Prostate gland (tissue), 2 donors: ENCODE data around the gene RIMS1. TPM values are rescaled to one million over a fixed set of nuclear protein-coding genes. Genes with fewer than 3 reads are reported as not detected.
A peak's percentile ranks its signal among the peaks of the same experiment; 100 is the strongest.

Experiments
- DNase-seq: peaks from one replicate; pipeline ENCODE4 v3.0.0-alpha.2; 2019; ENCODE audit warnings: low spot score
- H3K27ac ChIP-seq, 2 donors: fragments of 200-600 bp; sonication (generic); 2 replicates each; pipeline ENCODE4 v1.5.1; 2017 to 2019
- H3K27me3 ChIP-seq: fragments of 200-600 bp; sonication (generic); replicated peaks from 2 replicates; pipeline ENCODE4 v1.5.1; 2019; ENCODE audit not compliant: insufficient read depth
- H3K36me3 ChIP-seq, 2 donors: fragments of 200-600 bp; sonication (generic); 1 replicate in 1 of 2; 2 replicates in 1 of 2; pipeline versions ENCODE4 v1.5.1 to v1.8.1; 2017 to 2019
- H3K4me1 ChIP-seq: fragments of 200-600 bp; sonication (generic); replicated peaks from 2 replicates; pipeline ENCODE4 v1.5.1; 2019
- H3K4me3 ChIP-seq, 2 donors: fragments of 200-600 bp; sonication (generic); 2 replicates each; pipeline ENCODE4 v1.5.1; 2017 to 2019
- H3K9me3 ChIP-seq: fragments of 200-600 bp; sonication (generic); 2 replicates; pipeline ENCODE4 v1.5.1; 2017
- POLR2A ChIP-seq: fragments of 450-650 bp; IDR thresholded peaks from one replicate; pipeline ENCODE4 v1.6.1; 2016; ENCODE audit warnings: antibody characterized with exemption, mild to moderate bottlenecking
- POLR2AphosphoS5 ChIP-seq: sonication (generic); formaldehyde crosslinking; IDR thresholded peaks from one replicate; pipeline ENCODE4 v1.6.1; 2017; ENCODE audit warnings: antibody characterized with exemption
- WGBS: methylation state at CpG from one replicate; pipeline ENCODE4 v1.1.5; 2018; 5-methylcytosine and 5-hydroxymethylcytosine counted together
- intact Hi-C: fragments of 100-400 bp; cut with DNase I; formaldehyde crosslinking; loops from one replicate; pipeline ENCODE4 v1.14.2; 2022
- total RNA-seq, 2 donors: library from RNA; depleted of rRNA; stranded (reverse); fragments of >200 nt; gene quantifications; one replicate each; pipeline ENCODE4 v1.1.0, GENCODE V29; 2016
- TF ChIP-seq, protein P1 (sequence below), 4 experiments: fragments of 200-600 bp in 2 of 4; fragments of 450-650 bp in 2 of 4; sonication (generic) in 2 of 4; IDR thresholded peaks; 1 replicate in 3 of 4; 2 replicates in 1 of 4; pipeline ENCODE4 v1.5.1; 2016 to 2019; ENCODE audit warnings: antibody characterized with exemption in 4 of 4, mild to moderate bottlenecking in 2 of 4, moderate library complexity in 2 of 4

RIMS1 gene
- total RNA-seq, 2 donors from 2014 or later, result 9.7 to 17.6 TPM

DNA sequence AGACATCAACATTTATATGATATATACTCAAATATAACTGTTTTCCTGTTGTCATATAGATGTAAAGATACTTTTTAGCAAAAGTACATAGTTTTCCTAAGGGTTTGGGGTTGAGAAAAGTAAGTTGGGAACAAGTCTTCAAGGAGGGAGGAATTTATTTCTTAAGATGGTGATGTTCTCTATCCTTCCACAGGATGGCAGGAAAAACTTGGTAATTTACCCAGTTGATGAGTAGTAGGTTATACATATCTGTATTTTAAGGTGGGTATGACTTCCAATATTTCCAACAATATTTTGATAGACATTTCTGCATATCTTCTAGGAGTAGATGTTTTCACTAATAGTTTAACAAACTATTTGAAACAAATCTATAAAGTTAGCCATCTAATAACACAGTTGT, 254.4 kb downstream of the RIMS1 start:
- intact Hi-C loops, result no loop called here
- no peak for DNase-seq
- H3K27ac ChIP-seq, result no peak overlapping the region
- H3K9me3 ChIP-seq, result no peaks in the 10 kb centered on the region
- H3K36me3 ChIP-seq, result no peaks in the 10 kb centered on the region
- TF ChIP-seq, protein P1, sequence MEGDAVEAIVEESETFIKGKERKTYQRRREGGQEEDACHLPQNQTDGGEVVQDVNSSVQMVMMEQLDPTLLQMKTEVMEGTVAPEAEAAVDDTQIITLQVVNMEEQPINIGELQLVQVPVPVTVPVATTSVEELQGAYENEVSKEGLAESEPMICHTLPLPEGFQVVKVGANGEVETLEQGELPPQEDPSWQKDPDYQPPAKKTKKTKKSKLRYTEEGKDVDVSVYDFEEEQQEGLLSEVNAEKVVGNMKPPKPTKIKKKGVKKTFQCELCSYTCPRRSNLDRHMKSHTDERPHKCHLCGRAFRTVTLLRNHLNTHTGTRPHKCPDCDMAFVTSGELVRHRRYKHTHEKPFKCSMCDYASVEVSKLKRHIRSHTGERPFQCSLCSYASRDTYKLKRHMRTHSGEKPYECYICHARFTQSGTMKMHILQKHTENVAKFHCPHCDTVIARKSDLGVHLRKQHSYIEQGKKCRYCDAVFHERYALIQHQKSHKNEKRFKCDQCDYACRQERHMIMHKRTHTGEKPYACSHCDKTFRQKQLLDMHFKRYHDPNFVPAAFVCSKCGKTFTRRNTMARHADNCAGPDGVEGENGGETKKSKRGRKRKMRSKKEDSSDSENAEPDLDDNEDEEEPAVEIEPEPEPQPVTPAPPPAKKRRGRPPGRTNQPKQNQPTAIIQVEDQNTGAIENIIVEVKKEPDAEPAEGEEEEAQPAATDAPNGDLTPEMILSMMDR (IDR thresholded peaks at IDR 0.05), result no peak
- TF ChIP-seq POLR2A (no peak), POLR2AphosphoS5 (no peak)
- H3K4me3 ChIP-seq, result no peak overlapping the region
- no peaks in the 10 kb centered on the region for H3K4me1 ChIP-seq
- no peaks in the 10 kb centered on the region for H3K27me3 ChIP-seq

DNA sequence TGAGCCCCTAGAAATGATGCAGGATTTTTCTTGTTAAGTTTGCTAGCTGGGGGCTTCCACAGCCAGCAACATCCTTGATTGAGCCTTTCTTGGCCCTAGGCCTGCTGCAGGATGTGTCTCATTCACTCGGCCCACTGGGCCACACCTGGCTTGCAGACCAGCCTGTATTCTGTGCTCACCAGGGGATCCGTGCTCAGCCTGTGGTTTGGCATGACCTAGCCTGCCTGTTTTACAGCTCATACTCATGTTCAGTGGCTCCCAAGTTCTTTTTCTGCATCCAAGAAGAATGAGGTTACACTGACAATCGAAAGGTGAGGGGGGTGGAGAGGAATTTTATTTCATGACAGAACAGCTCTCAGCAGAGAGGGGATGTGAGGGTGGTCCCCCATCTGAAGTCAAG, 263.4 kb downstream of the RIMS1 start:
- no peak for TF ChIP-seq POLR2A
- TF ChIP-seq, protein P1 (IDR thresholded peaks at IDR 0.05), result no peak
- no peak for TF ChIP-seq POLR2AphosphoS5
- Histone ChIP-seq H3K9me3 (no peaks in the 10 kb centered on the region), H3K4me1 (no peaks in the 10 kb centered on the region), H3K4me3 (no peak overlapping the region), H3K27me3 (no peaks in the 10 kb centered on the region), H3K36me3 (no peaks in the 10 kb centered on the region), H3K27ac (no peak overlapping the region)
- no peak for DNase-seq
- 66% methylated on average over 3 of the region's 3 CpGs for WGBS
- intact Hi-C loops, result no loop called here

GRCh38 chr6:72151742-72152141, 265.4 kb downstream of the RIMS1 start:
- Histone ChIP-seq H3K4me1 (no peaks in the 10 kb centered on the region), H3K27ac (no peak overlapping the region), H3K9me3 (no peaks in the 10 kb centered on the region), H3K4me3 (no peak overlapping the region), H3K36me3 (no peaks in the 10 kb centered on the region), H3K27me3 (no peaks in the 10 kb centered on the region)
- intact Hi-C loops, result no loop called here
- no peak for TF ChIP-seq POLR2AphosphoS5
- TF ChIP-seq, protein P1 (IDR thresholded peaks at IDR 0.05), result no peak
- no peak for TF ChIP-seq POLR2A
- WGBS, result 56% methylated on average over 2 of the region's 2 CpGs
- no peak for DNase-seq

DNA sequence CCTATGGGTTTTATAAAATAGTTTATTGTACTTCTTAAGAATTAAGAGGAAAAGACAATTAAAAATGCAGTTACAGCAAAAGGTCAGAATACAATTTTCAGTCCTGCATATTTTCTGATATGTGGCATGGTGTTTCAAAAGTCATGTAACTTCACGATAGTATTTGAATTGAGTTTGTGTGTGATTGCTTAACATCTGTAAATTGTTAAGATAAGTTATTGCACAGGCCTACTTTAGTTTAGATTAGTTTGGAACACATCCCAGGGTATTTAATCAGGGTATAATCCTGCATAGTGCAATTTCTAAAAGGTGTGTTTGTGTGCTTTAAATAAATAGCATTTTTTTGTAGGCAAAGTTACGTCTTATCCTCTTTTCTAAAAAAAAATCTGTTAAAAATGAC, 289.6 kb downstream of the RIMS1 start:
- intact Hi-C loops, result no loop called here
- TF ChIP-seq POLR2AphosphoS5 (no peak), POLR2A (no peak)
- TF ChIP-seq, protein P1 (IDR thresholded peaks at IDR 0.05), result no peak
- no peak for DNase-seq
- Histone ChIP-seq H3K9me3 (no peaks in the 10 kb centered on the region), H3K27me3 (no peaks in the 10 kb centered on the region), H3K4me3 (no peak overlapping the region), H3K27ac (no peak overlapping the region), H3K36me3 (no peaks in the 10 kb centered on the region), H3K4me1 (no peaks in the 10 kb centered on the region)
- WGBS, result 55% methylated on average over 2 of the region's 2 CpGs

- Histone ChIP-seq H3K27ac (peak overlapping the region; percentile 71 to 77), H3K4me1 (no peaks in the 10 kb centered on the region), H3K9me3 (no peaks in the 10 kb centered on the region), H3K36me3 (no peaks in the 10 kb centered on the region), H3K4me3 (peak overlapping the region; percentile 41 to 43), H3K27me3 (no peaks in the 10 kb centered on the region)
- WGBS, result 5% methylated on average over 66 of the region's 100 CpGs
- peak; percentile 49 for DNase-seq
- intact Hi-C loops, result no loop called here
- TF ChIP-seq POLR2A, result no peak
- no peak for TF ChIP-seq POLR2AphosphoS5
- TF ChIP-seq, protein P1 (IDR thresholded peaks at IDR 0.05), result no peak
These were observed 296.2 kb downstream of the RIMS1 start for GRCh38 chr6:72182337-72183246.
